Kidney (tissue), 14 donors: ENCODE measurements around the gene NAP1L5. TPM values are rescaled to one million over a fixed set of nuclear protein-coding genes. Genes with fewer than 3 reads are reported as not detected.

Experiments
- DNase-seq, 5 donors: peaks; one replicate each; pipeline ENCODE4 v3.0.0-alpha.2; 2013 to 2020
- FAIRE-seq: peaks from 2 replicates; lab custom pipeline; 2012; peaks lifted over from hg19 to GRCh38; lab: Jason Lieb, UNC
- H3K27ac ChIP-seq, 2 donors: one replicate each; pipeline ENCODE4 v1.7.0; 2013; ENCODE audit warnings: low read depth in 2 of 2, low read length in 2 of 2, inconsistent platforms in 1 of 2
- H3K27me3 ChIP-seq: one replicate; pipeline ENCODE4 v1.7.1; 2013; ENCODE audit warnings: low read length, inconsistent platforms; ENCODE audit not compliant: control insufficient read depth, insufficient read depth
- H3K36me3 ChIP-seq, 3 donors: one replicate each; pipeline versions ENCODE4 v1.7.0 to v1.7.1; 2013; ENCODE audit warnings: low read length in 3 of 3, control low read depth in 1 of 3, inconsistent platforms in 1 of 3; ENCODE audit not compliant: insufficient read depth in 3 of 3, control insufficient read depth in 2 of 3
- H3K4me1 ChIP-seq, 3 donors: one replicate each; pipeline versions ENCODE4 v1.7.0 to v1.7.1; 2013; ENCODE audit warnings: low read length in 3 of 3, inconsistent platforms in 1 of 3, low read depth in 1 of 3; ENCODE audit not compliant: control insufficient read depth in 2 of 3, insufficient read depth in 2 of 3
- H3K4me3 ChIP-seq, 3 donors: one replicate each; pipeline versions ENCODE4 v1.7.0 to v1.8.1; 2013; ENCODE audit warnings: low read length in 3 of 3, control low read depth in 1 of 3, inconsistent platforms in 1 of 3
- H3K9ac ChIP-seq, 3 donors: one replicate each; pipeline versions ENCODE4 v1.7.0 to v1.7.1; 2013; ENCODE audit warnings: low read length in 3 of 3, control low read depth in 1 of 3, inconsistent platforms in 1 of 3
- H3K9me3 ChIP-seq, 3 donors: one replicate each; pipeline versions ENCODE4 v1.7.0 to v1.7.1; 2013; ENCODE audit warnings: low read length in 3 of 3, control low read depth in 1 of 3, inconsistent platforms in 1 of 3; ENCODE audit not compliant: control insufficient read depth in 2 of 3, insufficient read depth in 1 of 3
- CTCF ChIP-seq: IDR thresholded peaks from 3 replicates; pipeline ENCODE4 v1.5.1; 2012; ENCODE audit warnings: mild to moderate bottlenecking, moderate library complexity, borderline replicate concordance; ENCODE audit not compliant: insufficient read depth; ENCODE audit errors: extremely low read depth
- intact Hi-C: fragments of 100-400 bp; cut with DNase I; formaldehyde crosslinking; loops from one replicate; pipeline ENCODE4 v1.11.1; 2022
- polyA plus RNA-seq: library from polyadenylated mRNA; stranded (reverse); fragments of 350-450 nt; fragmentation: Illumina TruSeq; extraction: RNeasy Lipid Tissue Mini Kit (QIAGEN cat#74804); gene quantifications from one replicate; pipeline ENCODE4 v1.2.3, GENCODE V29; 2014; ENCODE audit warnings: low read depth, low replicate concordance; ENCODE audit not compliant: insufficient read depth
- total RNA-seq: library from RNA; stranded (reverse); fragmentation: NEBNext Ultra II Directional; extraction: Animal tissue kit (Norgen Biotek cat#: 25700); gene quantifications from one replicate; pipeline ENCODE4 v1.2.1, GENCODE V29; 2021
- donor health status: control.
- donor health status: control.
- donor health status: control.
- donor health status: control.
- donor health status: control.
- donor health status: DM: yes; HTN: yes; CAD: no.
- donor health status: Normal renal cell carcinoma (clear cell type).

NAP1L5 gene
- total and polyA plus RNA-seq, 2 donors from 2014 or later = 5.9 to 12.4 TPM

- no peaks in the 10 kb centered on the region for H3K4me1 ChIP-seq
- no peak overlapping the region for H3K27ac ChIP-seq
- H3K9me3 ChIP-seq = no peaks in the 10 kb centered on the region
- intact Hi-C loops = no loop called here
- FAIRE-seq (no peak), DNase-seq (no peak)
- no peak overlapping the region for H3K4me3 ChIP-seq
- H3K9ac ChIP-seq = no peak overlapping the region
- H3K27me3 ChIP-seq = no peaks in the 10 kb centered on the region
- peaks cover 2 to 28% (median 5%) of the 10 kb centered on the region in 3 donors for H3K36me3 ChIP-seq
- no peak for TF ChIP-seq CTCF
These were observed 23.1 kb downstream of the NAP1L5 start for GRCh38 chr4:88674565-88674964.

- intact Hi-C loops = no loop called here
- FAIRE-seq = no peak
- H3K27ac ChIP-seq = no peak overlapping the region
- TF ChIP-seq CTCF = no peak
- no peaks in the 10 kb centered on the region for H3K9me3 ChIP-seq
- H3K36me3 ChIP-seq = peaks cover 0 to 25% (median 5%) of the 10 kb centered on the region in 3 donors
- H3K27me3 ChIP-seq = no peaks in the 10 kb centered on the region
- H3K4me3 ChIP-seq = no peak overlapping the region
- H3K9ac ChIP-seq = no peak overlapping the region
- DNase-seq = no peak
- H3K4me1 ChIP-seq = no peaks in the 10 kb centered on the region
These were observed 23.7 kb downstream of the NAP1L5 start for GRCh38 chr4:88673886-88674285.

- peaks cover 0 to 16% (median 4%) of the 10 kb centered on the region in 3 donors for H3K36me3 ChIP-seq
- intact Hi-C loops = no loop called here
- DNase-seq (peak in 4 of 5 donors; percentile 35 to 65 (median 48)), FAIRE-seq (no peak)
- no peak overlapping the region for H3K27ac ChIP-seq
- no peak overlapping the region for H3K4me3 ChIP-seq
- H3K9me3 ChIP-seq = no peaks in the 10 kb centered on the region
- no peak overlapping the region for H3K9ac ChIP-seq
- no peaks in the 10 kb centered on the region for H3K27me3 ChIP-seq
- TF ChIP-seq CTCF = peak; percentile 38
- H3K4me1 ChIP-seq = no peaks in the 10 kb centered on the region
These were observed 24.6 kb downstream of the NAP1L5 start for GRCh38 chr4:88672987-88673386.

GRCh38 chr4:88661739-88662138 lies 35.9 kb downstream of the NAP1L5 start:
- no peak for TF ChIP-seq CTCF
- H3K9ac ChIP-seq = no peak overlapping the region
- no peaks in the 10 kb centered on the region for H3K9me3 ChIP-seq
- intact Hi-C loops = loop anchor here (10.0 kb wide), 1 partner anchor 127 kb away; no protein-coding TSS in a partner anchor
- H3K4me3 ChIP-seq = no peak overlapping the region
- no peaks in the 10 kb centered on the region for H3K27me3 ChIP-seq
- no peak overlapping the region for H3K27ac ChIP-seq
- peaks cover 0 to 6% (median 3%) of the 10 kb centered on the region in 3 donors for H3K36me3 ChIP-seq
- H3K4me1 ChIP-seq = peaks cover 0 to 28% (median 7%) of the 10 kb centered on the region in 3 donors
- FAIRE-seq = no peak
- DNase-seq = no peak
